ENCODE data around the gene GPC5.

DNA sequence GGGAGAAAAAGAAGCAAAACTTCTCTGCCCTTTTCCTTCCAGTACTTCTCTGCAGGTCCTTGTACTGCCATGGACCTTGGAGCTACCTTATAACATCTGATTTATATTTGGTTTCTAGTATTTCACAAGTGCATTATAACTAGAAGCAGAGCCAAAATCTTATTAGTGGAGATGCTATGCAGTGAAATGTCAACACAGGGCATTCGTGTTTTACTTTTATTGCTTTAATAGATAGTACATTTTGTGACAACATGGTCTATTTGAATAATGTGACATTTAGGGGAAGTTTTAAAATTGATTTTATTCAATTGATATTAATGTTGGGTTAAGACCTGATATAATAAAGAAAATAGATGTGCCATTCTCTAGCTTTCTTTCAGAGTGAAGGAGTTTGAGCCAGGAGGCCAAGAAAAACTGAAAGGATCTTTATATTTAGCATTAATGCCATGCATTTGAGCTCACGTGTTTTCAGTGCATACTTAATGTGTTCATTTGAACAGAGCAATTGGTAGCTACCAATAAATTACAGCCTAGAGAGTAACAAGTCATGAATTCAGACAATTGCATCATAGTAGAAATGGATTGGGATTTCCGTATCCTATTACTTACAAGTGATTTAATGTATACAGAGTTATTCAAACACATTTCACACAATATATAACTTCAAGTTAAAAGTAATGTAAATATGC lies 863.8 kb downstream of the GPC5 start:
- TF ChIP-seq EZH2phosphoT487 (IDR thresholded peaks at IDR 0.05; ENCODE audit: insufficient read depth, low read depth) = no peak
- no peak for TF ChIP-seq EZH2 (IDR thresholded peaks at IDR 0.05; ENCODE audit: insufficient read depth, poor library complexity, severe bottlenecking)

Data from GM23248 (cell line).